ELF-1 (cell line): Measurements from ENCODE around the gene XIST.
"Not testable (repeated sequence)": the region's sequence is repeated elsewhere in the genome, so short reads cannot be mapped to it uniquely, and the experiment has no call there.

ENCODE experiments used
- DNase-seq: peaks from one replicate; pipeline ENCODE4 v3.0.0-alpha.2; 2016; ENCODE audit warnings: low read depth, low spot score

XIST gene

DNA sequence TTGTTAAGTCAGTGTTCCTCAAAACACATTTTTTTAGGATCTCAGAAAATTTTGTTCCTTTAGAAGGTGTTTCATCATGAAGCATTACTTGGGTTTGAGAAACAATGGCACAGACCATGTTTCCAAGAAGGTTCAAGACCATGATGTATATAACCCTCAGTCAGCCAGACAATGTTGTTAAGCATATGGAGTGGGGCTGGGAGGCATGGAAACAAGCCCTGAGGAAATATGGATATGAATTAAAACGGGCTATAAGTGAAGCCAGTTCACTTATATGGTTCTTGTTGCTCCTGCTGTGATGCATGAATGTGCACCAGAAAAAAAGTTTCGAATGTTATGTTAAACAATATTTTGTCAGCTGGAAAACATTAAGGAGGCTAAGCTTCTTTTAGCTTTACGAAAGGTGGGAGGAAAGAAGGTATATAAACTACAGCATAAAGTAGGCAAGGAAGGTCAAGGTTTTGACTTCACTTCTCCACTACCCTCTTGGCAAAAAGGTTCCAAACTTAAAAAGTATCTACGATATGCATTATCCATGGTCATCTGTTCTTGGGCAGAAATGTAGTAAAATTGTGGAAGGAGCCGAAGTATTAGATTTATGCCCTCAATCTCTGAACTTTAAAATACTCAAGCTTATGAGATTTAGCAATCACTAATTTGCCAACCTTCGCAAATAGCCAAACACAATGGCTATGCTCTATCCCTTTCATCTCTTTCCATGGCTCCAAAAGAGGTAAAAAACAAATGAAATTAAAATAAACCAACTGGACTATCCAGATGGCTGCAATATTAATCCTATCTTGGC is 12.2 kb downstream of the XIST start:
- no peak for DNase-seq

DNA sequence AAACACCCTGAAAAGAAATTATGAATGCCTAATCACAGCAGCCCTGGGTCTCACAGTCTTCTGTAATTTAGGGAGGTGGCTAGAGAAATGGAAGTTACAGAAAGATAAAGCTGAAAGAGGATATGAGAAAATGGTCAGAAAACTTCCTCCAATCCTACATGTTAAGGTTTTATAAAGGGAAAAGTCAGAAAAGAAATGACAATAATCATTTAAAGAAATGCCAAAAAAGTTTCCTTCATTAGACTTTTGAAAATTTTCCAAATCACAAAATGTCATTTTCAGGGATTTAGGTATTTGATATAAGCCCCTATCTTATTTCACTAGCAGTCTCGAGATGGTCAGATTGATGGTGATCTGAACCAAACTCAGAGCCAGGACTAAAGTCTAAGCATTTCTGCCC is 13.4 kb downstream of the XIST start:
- no peak for DNase-seq

DNA sequence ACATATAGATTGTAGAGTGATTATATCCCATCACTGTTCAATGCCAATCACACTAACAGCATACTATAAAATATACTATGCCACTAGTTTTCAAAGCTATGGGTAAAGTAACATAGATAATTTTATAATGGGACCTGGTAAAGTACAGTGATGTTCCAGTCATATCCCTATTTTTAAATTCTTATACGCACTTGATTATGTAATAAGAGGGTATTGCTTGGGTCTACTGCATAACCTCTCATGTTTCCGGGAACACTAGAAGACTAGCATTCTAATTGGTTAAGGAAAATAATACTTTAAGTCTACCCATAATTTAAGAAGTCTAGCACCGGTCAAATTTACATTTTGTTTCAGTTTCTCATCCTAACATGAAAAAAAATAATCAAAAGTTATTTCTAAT is 14.4 kb downstream of the XIST start:
- DNase-seq = no peak

DNA sequence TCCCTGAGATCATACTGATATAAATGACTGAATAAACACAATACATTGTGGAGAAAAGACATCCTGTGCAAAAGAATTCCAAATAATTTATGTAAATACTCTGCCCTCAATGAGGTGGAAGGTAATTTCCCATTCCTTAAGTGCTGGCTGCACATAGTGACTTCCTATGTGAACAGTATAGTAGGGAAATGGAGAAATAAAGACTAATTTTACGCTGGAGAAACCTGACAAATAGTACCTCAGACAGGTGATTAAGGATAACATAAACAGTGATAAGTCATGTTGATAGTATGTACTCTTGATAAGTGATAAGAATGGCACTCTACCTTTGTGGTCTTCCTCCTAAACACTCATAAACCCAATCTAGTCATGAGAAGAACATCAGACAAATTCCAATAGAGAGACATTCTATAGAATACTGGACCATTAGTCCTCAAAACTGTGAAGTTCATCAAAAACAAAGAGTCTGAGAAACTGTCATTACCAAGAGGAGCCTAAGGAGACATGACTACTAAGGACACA is 15.5 kb downstream of the XIST start:
- no peak for DNase-seq

DNA sequence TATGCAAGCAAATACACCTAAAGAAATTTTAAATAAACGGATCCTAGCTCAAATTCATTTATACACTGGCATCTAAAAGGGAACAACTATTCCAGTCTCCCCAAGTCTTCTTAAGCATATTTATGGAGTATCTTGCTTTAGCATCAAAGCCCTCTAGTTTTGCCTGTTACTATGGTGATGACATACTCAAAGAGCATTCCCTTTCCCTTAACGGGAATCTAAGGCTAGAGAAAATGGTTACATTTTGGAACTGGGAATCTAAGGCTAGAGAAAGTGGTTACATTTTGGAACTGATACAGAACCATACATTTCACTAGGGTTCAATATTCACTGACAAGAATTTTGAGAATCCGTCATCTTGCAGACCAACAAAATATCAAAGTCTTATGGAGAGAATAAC is 18.3 kb downstream of the XIST start:
- no peak for DNase-seq

DNA sequence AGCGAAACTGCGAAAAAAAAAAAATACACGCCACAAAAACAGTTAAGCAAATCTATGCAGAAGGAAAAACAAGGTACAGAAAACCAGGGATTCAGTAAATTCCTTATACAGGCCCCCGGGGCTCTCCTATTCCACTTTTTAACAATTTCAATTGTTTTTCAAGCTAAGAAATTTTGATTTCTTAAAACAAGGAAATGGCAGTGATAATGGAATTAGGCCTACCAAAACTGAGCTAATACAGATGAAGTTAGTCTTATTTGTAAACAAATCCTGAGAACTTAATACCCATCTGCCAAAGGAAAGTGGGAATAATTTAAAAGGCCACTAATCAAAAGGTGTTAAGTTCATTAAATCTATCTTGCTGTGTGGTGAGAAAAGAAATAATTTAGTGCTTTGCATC is 20.2 kb downstream of the XIST start:
- DNase-seq = no peak

DNA sequence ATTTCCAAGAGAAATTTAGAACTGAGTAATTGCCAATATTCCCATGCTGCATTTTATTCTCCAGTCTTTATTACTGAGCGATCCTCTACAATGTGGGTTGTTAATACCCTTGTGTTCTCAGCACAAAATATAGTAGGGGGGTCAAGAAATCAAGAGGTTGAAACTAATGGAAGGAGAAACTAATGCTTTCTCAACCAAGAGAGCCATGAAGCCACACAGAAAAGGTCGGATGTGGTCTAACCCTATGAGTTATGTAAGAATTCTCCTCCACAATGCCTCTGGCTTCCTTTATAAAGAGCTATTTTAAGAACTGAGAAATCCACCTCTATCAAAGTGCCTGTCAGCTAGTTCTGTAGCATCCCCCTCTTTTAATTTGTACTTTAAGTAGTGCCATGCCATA is 21.0 kb downstream of the XIST start:
- no peak for DNase-seq

DNA sequence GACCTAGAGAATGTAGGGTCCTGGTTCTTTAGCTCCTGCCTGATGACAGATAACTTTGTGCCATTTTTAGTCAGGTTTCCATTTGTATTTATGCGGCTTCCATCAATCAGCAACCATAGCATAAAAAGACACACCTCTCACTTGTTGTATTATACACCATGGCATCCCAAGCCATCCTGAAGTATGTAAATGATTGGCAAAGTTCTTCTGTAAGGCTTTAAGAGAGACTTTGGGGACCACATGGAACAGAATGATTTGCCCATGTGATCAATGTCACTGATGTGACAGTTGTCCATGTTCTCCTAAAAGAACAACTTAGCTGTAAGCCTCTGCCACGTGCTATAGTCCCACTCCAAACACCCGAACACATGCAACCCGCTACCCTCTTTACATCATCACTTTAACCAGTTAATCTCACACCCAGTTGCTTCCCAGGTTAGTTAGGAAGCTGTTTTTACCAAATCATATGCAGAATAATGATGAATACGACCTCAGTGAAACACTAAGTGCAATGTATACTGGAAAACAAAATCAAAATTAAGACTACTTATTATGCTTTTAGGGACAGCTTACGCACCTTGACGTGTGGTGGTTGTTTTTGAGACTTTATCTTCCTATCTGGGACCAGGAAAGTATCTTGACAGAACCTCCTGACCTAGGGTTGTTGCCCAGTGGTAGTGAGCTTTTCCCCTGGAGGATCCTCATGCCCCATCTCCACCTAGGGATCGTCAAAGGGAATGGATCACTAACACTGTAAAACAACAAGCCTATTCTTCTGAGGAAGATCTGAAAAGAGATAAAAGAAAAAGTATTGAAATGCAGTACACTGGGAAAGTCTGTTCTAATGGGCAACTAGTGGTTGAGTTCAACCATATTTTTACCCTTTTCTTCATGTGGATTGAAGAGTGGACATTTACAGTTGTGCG is 21.8 kb downstream of the XIST start:
- DNase-seq = no peak

DNA sequence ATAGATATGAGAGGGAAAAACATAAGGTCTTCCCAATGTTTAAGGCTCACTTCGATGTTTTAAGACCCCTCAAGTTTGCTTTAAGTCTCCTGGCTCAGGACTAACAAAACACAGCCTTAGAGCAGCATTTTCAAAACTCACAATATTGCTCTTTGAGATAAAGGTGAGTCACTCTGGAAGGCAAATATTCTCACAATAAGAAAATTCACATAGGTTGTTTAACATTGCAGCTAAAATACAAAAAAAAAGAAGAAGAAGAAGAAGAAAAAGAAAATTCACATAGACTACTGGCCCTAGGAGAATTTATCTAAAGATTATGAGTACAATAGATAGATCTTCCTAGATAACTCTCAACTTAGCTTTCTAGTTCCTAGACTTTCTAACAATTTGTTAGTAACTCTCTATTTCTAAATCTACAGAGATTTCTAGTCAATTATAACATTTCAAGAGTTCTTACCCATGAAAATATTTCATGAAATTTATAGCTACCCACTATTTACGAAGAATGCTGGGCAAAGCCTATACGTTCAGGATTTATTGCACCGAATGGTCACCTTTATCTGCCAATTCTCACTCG is 22.5 kb downstream of the XIST start:
- DNase-seq = no peak

DNA sequence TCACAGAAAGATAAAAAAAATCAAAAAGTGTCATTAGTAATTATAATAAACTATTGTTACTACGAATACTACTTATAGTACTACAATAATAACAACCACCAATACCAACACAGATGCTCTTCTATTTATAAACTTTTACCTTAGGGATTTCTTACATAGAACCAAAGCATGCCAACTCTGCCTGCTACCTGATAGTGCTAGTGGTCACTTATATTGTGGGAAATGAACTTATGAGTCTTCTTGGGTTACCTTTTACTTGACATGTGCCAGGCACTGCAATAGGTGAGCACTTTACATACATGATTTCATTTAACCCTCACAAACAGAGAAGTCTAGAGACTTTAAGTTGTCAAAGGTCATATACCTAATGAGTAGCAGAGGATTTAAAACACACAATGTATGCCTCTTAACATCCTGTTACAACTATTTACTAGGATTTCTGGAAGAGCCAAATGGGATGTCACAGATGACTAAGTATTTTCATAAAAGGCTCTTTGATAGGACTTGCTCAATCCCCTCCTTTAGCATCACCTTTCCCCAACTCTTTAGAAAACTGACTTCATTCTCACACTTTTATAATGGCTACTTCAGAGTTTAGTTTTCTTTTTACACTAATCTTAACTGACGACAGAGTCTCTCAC is 24.3 kb downstream of the XIST start:
- no peak for DNase-seq

DNA sequence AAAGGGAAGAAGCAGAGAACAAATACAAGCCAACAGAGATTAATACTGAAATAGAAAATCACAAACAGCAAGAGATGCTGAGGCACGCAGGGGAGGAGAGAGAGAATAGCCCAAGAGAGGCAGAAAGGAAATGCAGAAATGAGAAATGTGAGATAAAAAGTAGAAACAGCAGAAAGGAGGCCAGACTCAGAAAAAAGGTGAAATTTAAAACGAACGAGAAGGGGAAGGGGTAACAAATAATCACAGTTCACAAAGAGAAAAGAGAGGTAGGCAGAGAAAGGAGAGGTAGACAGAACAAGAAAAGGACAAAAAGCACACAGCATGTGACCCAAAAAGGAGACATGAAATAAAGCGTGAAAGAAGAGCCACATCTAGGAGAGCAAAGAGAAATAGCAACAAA is 25.1 kb downstream of the XIST start:
- no peak for DNase-seq

DNA sequence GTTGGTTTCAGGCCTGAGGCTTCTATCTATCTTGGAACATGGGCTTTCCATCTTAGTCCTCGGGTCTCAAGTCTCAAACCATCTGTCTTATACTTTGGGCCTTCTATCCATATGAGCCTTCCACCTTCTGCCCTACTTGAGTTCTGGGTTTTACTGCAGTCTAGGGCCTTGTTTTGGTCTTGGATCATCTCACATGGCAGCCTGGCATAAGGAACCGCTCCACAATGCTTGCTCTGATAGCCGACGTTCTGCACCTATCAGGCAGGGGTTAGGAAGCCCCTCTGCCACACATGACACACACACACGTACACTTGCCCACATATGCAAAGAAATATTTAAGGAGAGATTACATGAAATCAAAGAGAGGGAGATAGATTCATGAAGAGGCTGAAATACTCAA is 25.5 kb downstream of the XIST start:
- DNase-seq = no peak

DNA sequence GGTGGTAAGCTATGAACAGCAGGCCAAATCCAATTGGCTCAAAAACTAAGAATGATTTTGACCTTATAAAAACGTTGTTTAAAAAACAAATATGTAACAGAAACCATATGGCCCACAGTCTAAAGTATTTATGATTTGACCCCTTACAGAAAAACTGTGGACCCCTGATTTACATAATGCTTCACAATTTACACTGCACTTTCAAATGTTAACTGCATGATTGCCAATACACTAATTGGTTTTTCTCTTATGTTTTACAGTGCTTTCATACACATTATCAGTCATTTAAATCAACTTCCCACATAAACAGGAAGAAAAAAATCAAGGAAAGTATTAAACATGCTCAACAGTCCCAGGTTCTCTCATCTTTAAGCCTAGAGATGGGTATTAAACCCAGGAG is 26.9 kb downstream of the XIST start:
- no peak for DNase-seq

DNA sequence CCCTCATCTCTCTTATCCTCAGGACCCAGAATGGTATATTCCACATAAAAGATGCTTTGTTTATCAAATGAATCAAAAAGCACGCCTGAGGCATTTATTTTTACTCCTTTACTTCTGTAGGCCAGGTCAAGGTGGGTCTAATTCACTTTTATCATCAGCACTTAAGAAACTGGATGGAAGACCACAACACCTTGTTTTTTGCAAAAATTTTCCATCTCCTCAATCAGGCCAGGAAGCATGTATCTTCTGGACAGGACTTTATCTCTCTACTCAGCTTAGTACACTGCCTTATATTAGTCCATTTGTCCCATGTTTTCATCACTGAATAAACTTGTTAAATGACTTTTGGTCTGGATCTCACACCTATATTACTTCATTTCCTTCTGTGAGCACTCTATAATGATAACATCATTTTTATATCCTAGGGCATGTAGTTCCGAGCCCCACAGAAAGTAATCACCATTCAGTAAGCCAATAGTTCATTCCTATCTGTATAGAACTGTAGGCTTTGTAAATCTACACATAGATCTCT is 29.0 kb downstream of the XIST start:
- DNase-seq = no peak

DNA sequence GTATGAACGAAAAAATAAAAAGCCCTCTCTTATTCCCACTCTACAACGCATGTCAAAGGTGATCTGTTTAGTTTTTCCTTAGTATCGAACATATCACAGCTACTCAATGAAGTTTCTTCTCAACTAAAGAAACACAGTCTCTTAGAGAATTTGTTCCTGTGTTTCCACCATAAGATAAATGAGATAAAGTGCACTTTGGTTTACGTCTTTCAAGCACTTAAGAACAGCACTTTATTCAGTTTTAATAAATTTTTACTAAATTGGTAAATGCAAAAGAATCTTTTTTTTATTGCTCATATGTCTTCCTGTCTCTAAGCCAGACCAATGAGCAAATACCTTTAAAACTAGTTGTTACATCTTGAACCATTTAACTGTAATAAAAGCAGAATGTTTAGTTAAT is 29.7 kb downstream of the XIST start:
- no peak for DNase-seq

DNA sequence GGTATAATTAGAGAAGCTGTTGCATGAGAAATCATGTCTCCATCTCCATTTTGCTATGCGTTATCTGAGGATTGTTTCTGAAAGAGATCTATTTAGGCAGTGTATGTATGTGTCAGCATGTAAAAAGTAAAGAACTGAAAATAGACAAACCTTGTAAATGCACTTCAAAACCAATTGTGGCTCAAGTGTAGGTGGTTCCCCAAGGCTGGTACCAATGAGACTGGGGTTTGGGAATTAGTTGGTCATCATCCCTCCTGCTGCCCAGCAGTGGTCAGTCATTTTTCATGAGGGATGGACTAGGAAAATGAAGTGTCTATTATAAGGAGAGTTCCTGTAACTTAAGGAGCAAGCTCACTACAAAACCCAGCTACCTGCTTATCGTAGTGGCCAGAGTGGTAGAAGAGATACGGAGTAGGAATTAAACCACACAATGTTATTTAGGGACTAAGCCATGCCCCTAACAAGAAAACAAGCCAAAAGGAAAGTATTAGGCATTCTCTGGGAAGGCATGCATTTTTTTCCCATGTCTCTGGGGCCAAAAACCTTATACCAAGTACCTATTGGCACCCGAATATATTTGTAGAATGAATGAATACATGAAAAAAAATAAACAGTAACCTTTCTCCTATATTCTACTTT is 30.5 kb downstream of the XIST start:
- no peak for DNase-seq

DNA sequence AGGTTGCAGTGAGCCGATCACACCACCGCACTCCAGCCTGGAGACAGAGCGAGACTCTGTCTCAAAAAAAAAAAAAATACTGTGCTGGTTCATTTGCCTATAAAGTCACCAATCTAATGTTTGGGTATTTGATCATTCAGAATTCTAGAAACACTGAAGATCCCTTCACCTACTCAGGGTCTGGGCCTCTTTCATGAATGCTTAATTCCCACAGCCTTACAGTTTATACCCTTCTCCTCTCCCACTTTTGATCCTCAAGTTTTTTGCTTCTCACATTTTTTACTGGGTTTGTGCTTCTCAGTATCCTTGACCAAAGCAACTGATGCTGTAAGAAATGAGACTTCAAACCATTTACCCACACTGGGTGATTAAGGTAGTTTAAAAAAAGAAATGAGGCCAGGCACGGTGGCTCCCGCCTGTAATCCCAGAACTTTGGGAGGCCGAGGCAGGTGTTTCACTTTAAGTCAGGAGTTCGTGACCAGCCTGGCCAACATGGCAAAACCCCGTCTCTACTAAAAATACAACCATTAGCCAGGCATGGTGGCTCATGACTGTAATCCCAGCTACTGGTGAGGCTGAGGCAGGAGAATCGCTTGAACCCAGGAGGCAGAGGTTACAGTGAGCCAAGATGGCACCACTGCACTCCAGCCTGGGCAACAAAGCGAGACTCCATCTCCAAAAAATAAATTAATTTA is 32.5 kb downstream of the XIST start:
- DNase-seq = not testable (repeated sequence)

DNA sequence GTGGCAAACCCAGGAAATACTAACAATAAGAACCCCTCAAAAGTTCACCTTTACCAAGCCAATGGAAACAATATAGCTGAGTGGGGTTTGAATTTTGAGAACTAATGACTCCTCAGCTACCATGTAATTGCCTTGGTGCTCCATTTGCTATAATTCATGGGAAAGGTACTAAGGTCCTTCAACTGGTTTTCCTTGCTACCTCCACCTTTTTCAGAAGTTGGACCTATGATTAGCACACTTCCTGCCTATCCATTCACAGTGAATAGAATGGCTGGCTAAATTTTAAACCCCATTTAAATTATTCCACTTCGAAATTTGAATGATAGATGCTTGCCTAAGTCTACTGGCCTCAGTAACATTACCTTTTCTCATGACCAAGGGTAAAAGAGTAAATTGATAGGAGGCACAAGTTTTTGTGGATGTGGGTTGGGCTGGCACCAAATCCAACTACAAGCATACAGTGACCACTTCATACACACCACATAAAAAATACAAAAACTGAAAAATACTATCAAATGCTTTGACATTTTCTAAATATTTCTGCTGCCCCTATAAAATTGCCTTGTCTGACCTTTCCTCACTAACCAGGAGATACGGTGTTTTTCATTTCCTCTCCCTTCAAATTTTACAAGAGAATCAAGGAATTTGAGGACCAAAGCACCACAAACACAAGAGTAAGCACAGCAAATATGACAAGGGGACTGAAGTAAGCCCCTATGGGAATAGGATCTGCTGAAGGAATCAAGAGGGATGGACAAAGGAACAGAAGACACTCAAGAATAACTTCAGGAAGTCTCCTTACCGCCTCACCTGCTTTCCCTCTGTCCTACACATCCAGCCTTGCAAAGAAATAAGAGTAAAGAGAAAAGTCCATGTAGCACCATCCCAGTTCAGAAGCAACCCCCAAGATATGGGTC is 34.1 kb downstream of the XIST start:
- no peak for DNase-seq
